Measurements from ENCODE around the gene SNX9. TPM values are rescaled to one million over a fixed set of nuclear protein-coding genes. Genes with fewer than 3 reads are reported as not detected.
"Not testable (repeated sequence)": the region's sequence is repeated elsewhere in the genome, so short reads cannot be mapped to it uniquely, and the experiment has no call there.

The SNX9 gene
- total RNA-seq, 2 donors from 2014 or later = 53.6 to 75.4 TPM

DNA sequence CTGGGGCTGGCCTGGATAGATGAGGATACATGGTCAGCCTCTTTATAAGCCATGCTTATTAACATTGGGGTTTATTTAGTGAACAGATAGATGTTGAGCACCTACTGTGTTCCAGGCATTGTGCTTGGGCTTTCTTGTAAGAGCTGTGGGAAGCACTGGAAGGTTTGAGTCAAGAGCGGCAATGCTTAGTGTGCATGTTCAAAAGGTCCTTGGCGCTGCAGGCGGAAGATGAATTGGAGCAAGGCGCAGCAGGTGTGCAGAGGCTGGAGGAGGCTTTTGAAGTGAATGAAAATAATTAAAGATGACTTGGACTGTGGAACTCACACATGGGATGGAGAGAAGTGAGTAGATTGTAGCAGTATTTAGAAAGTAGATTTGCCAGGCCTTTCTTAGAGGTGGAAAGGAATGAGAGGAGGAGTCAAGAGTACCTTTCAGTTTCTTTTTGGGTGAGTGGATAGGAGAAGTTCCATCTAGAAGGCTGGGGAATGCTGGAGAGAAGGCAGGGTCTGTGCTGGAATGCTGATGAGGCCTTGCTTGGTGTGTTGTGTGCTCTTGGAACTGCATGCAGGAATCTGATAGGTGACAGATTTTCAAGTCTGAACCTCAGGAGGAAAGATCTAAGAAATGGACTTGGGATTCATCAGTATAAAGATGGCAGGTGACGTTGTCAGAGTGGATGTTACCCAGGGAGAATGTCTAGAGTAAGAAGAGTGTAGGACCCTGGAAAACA is 26.4 kb downstream of the SNX9 start:
- no peak for ATAC-seq
- intact Hi-C loops (cut with DNase I, micrococcal nuclease) = no loop called here
- no peak for DNase-seq

- intact Hi-C loops (cut with DNase I, micrococcal nuclease) = no loop called here
- no peak for DNase-seq
- no peak for ATAC-seq
Observed at GRCh38 chr6:157850030-157850429, 27.0 kb downstream of the SNX9 start.

DNA sequence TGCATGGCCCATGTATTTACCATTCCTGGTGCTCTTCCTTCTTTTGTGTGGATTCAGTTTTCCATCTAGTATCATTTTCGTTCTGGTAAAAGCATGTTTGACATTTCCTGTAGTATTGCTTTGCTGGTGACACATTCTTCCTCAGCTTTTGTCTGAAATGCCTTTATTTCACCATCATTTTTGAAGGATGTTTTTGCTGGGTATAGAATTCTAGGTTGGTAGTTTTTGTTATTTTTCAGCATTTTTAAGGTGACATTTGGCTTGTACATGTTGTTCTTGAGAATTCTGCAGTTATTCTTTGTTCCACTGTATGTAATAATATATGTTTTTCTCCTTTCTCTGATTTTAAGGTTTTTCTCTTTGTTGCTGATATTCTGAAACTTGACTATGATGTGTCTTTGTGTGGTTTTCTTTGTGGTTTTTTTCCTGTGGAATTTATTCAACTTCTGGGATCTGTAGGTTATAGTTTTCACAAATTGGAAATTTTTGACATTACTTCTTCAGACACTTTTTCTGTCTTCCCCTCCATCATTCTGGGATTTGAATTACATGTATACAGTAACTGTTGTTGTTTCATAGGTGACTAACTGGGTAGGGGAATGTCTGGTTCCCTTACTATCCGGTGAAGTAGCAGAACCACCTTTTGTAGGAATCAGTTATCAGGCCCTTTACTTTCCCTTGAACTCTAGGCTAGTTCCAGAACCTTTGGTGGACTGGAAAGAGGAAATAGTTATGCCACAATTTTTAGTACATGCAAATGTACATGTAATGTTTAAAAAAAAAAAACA is 30.2 kb downstream of the SNX9 start:
- ATAC-seq (no peak), DNase-seq (no peak)
- intact Hi-C loops (cut with DNase I, micrococcal nuclease) = no loop called here

DNA sequence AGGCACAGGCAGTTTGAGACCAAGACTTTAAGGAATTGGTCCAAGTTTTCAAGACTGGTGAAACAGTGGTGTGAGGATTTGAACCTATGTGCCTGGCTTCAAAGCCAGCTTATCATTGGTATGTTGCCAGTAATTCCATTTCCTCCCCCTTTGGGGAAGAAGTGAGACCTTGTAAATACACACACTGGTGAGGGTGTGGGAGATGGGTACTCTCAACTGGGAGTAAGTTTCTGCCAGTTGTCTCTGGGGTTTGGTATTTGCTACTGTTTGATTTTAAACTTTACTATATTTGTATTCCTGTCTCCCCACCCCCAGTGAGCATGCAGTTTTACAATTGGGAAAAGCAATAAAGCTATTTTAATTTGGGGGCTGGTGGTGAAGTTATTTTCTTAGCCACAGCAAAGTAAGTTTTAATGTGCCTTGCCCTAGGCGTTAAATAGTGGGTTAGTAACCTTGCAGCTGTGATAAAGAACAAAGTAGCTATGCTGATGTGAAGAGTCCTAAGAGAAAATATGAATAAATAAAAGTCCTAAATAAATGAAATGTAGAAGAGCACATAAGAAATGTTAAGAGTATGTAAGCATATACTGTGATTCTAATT is 31.0 kb downstream of the SNX9 start:
- peak; percentile 72 for ATAC-seq
- DNase-seq = no peak
- intact Hi-C loops (cut with DNase I, micrococcal nuclease) = no loop called here

GRCh38 chr6:157855325-157855724 is 32.3 kb downstream of the SNX9 start:
- ATAC-seq (no peak), DNase-seq (no peak)
- intact Hi-C loops (cut with DNase I, micrococcal nuclease) = no loop called here

GRCh38 chr6:157855804-157856203 is 32.8 kb downstream of the SNX9 start:
- DNase-seq (peak in 1 of 2 donors; percentile 28), ATAC-seq (peak; percentile 58)
- intact Hi-C loops (cut with DNase I, micrococcal nuclease) = not testable (repeated sequence)

- intact Hi-C loops (cut with DNase I, micrococcal nuclease); ATAC-seq; DNase-seq: not testable (repeated sequence)
Observed at GRCh38 chr6:157858664-157859063, 35.6 kb downstream of the SNX9 start.

- DNase-seq (no peak), ATAC-seq (peak; percentile 57)
- intact Hi-C loops (cut with DNase I, micrococcal nuclease) = no loop called here
Observed at GRCh38 chr6:157859775-157860504, 36.9 kb downstream of the SNX9 start.

GRCh38 chr6:157860505-157860991 is 37.5 kb downstream of the SNX9 start:
- intact Hi-C loops (cut with DNase I, micrococcal nuclease) = no loop called here
- no peak for DNase-seq

DNA sequence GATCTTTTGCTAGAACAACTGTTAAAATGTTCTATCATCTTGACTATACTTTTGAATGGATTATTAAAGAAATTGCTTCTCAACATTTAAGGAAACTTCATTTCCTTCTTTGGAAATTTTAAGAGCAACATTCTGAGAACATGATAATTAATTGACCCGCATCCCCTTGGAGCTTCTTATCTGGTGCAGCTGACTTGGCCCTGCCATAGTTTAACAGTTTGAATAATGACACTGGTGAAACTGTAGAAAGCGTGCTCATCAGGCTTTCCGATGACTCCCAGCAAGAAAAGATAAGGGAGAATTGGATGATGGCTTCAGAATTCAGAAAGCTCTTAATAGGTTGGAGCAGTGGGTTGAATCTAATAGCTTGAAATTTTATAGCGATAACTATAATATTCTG is 38.1 kb downstream of the SNX9 start:
- intact Hi-C loops (cut with DNase I, micrococcal nuclease) = no loop called here
- ATAC-seq (no peak), DNase-seq (no peak)

More at GRCh38 chr6:157860505-157860991, 37.5 kb downstream of the SNX9 start:
- ATAC-seq = no peak

- ATAC-seq = no peak
- intact Hi-C loops (cut with DNase I, micrococcal nuclease) = no loop called here
- no peak for DNase-seq
Observed at GRCh38 chr6:157861814-157862213, 38.8 kb downstream of the SNX9 start.

GRCh38 chr6:157862706-157863105 is 39.7 kb downstream of the SNX9 start:
- DNase-seq = no peak
- intact Hi-C loops (cut with DNase I, micrococcal nuclease) = no loop called here
- ATAC-seq = no peak

DNA sequence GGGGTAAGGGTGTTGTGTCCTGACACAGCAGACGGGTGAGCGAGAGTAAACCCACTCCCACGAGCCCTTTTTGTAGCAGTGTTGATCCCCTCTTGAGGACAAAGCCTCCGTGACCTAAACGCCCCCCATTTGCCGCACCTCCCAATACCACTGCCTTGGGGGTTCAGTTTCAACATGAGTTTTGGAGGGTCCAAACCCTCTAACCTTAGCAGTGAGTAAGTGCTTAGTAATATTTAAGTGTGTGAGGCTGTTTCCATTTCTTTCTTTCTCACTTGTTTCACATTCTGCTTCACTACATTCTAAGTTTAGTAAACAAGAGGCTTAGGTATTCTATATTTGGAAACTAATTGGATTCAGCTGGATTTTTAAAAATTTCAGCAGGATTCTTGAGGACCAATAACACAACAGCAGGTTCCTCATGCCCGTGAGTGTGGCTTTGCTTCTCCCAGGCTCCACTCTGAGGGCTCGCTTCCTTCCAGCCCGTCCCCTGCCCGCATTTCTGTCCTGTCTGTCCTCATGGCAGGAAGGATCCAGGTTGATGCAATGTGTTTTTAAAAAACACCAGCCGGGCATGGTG is 41.2 kb downstream of the SNX9 start:
- DNase-seq (no peak), ATAC-seq (no peak)
- intact Hi-C loops (cut with DNase I, micrococcal nuclease) = no loop called here

DNA sequence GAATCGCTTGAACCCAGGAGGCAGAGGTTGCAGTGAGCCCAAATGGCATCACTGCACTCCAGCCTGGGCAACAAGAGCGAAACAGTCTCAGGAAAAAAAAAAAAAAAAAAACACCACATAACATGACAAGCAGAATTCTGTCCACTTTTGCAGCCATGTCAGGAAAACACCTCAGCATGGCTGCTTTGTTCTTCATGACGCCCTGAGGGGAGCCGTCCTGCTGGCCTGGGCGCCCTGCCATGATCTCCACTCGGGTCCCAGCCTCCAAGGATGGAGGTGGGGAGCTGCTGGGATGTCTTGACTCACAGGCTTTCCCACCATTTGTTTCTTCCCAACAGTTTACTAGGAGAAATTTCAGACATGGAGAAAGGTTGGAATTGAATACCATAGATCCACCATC is 42.2 kb downstream of the SNX9 start:
- ATAC-seq (no peak), DNase-seq (no peak)
- intact Hi-C loops (cut with DNase I, micrococcal nuclease) = no loop called here

DNA sequence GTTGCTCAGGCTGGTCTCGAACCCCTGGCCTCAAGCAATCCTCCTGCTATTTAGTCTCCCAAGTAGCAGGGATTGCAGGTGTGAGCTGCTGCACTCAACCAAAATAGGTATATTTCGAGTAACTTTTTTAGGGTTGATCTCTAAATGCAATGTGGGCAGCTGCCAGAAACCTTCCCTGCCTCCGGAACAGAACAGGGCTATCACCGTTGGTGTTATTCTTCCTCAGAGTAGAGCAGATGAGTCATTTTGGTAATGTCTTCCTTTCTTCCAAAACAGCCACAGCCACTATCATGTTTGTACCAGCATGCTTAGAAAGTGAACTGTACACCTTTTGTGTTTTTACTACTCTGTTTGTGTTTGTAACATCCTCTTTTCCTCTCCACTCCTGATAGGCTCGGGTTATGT is 44.1 kb downstream of the SNX9 start:
- intact Hi-C loops (cut with DNase I, micrococcal nuclease) = no loop called here
- DNase-seq (no peak), ATAC-seq (no peak)

- intact Hi-C loops (cut with DNase I, micrococcal nuclease) = no loop called here
- ATAC-seq (no peak), DNase-seq (no peak)
Observed at GRCh38 chr6:157867981-157868380, 44.9 kb downstream of the SNX9 start.

- ATAC-seq (no peak), DNase-seq (no peak)
- intact Hi-C loops (cut with DNase I, micrococcal nuclease) = no loop called here
Observed at GRCh38 chr6:157868835-157869234, 45.8 kb downstream of the SNX9 start.

DNA sequence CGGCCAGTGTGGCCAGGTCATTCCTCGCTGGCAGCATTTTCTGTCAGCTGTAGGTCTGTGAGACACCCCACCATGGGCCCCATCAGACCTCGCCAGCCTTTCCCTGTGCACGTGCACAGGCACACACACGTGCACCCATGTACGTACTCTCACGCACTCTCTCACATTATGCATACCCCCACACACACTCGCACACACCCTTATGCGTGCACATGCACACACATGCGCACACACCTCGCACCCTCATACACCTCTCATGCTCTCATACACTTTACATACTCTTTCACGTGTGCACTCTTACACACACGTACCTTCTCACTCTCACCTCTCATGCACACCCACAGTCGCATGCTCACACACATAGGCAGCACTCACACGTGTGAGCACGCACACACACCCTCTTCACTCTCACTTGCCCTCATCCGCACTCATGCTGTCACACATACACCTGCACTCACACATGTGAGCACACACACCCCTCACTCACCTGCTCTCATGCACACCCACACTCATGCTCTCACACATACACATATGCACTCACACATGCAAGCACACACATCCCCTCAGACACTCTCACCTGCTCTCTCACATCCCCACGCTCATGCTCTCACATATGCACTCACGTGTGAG is 46.7 kb downstream of the SNX9 start:
- DNase-seq (no peak), ATAC-seq (no peak)
- intact Hi-C loops (cut with DNase I, micrococcal nuclease) = no loop called here
